HG02763 (cell line): ENCODE data around the gene AGK.

Experiments
- ATAC-seq: cut with Tn5 transposase; IDR thresholded peaks from one replicate; pipeline ENCODE4 v1.9.1; 2021; ENCODE audit warnings: mild to moderate bottlenecking, moderate library complexity; ENCODE audit not compliant: unreplicated experiment

AGK gene

DNA sequence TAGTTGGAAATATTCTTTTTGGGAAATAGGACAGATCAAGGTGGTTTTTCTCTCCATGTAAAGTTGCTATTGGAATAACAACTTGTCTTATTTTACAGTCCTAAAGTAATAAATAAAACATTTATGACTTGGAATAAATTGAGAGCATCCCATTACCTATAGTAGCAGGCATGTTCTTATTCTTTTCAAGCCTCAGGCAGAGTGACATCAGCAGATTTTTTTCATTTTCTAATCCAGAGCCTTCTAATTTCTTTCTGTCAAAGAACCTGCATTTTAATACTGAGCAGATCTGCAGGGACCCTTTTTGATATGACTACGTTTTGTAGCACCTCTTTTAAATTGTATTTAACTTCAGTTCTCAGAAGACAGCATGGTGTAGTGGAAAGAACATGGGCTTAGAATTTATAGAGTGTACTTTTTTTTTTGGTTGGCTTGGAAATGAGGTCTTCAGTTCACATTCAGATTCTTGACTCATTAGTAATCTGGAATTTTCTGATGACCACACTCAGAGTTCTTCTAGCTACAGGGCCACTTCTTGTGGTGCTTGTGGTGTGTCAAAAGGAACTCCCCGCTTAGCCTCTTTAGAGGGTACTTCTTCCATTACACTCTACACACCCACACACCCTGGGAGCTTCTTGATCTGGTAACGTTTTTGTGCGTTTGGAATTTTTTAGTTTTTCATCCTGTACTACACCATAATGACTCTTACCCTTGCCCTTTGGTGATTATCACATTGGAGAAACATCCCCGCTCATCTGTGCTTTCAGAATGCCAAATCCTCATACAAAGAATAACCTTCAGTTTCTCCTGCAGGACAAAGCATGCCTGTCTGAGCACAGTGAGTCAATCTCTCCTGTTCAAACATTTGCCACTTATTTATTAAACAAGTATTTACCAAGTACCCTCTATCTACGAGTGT lies 34.6 kb downstream of the AGK start:
- ATAC-seq = peak; percentile 87

DNA sequence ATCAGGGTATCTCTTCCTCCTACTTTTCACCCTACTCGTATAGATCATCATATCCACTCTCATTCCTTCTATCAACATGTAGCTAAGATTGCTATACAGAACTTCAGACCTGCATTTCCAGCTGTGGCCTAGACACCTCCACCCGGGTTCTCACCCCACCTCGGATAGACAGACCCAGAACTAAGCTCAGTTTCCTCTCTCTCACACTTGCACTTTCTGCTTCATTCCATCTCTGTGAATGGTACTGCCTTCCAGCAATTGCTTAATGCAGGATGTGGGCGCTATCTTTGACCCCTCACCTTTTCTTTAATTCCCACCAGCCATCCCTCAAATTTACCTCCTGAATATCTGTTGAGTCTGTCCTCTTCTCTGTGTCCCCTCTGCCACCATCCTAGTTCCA lies 35.7 kb downstream of the AGK start:
- ATAC-seq = no peak

DNA sequence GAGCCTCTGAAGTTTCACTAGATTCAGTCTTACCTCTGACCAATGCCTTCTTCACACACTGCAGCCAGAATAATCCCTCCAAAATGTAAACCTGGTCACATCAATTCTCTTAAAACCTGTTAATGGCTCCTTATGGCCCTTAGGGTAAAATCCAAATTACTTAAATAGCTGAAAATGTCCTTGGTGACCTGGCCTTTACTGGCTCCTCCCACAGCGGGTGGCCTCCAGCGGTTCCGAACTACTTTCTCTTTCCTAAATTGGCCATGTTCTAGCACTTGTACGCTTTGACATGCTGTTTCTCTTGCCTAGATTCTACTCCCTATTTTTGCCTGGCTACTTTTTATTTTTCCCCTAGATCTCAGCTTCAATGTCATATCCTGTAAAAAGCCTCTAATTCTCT lies 36.1 kb downstream of the AGK start:
- no peak for ATAC-seq

DNA sequence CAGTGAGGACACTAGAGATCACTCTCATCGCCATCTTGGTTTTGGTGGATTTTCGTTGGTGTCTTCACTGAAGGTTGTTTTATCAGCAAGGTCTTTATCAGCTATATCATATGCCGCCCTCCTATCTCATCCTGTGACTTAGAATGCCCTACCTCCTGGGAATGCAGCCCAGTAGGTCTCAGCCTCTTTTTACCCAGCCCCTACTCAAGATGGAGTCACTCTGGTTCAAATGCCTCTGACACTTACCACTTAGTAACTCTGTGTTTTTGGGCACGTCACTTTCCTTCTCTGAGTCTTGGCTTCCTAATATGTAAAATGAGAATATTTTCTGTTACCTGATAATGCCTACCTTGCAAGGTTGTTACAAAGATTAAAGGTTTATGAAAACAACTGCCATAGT lies 37.7 kb downstream of the AGK start:
- no peak for ATAC-seq

DNA sequence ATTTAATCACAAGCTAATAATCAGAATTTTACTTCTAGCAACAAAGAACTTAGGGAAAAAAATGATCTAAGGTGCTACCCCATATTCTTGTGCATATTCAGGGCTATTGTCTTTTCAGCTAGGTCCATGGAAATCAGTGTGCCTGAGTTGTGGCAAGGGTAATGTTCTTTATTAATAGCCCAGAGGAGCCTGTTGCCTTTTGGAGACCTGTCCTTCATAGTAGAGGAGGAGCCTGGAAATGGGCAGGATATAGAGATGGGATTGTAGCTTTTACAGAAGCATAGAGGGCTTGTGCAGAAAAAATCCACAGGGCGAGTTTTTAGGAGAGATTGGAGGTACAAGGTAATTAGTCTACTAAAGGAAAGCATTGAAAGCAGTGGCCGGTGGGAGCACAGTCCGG lies 38.9 kb downstream of the AGK start:
- no peak for ATAC-seq

DNA sequence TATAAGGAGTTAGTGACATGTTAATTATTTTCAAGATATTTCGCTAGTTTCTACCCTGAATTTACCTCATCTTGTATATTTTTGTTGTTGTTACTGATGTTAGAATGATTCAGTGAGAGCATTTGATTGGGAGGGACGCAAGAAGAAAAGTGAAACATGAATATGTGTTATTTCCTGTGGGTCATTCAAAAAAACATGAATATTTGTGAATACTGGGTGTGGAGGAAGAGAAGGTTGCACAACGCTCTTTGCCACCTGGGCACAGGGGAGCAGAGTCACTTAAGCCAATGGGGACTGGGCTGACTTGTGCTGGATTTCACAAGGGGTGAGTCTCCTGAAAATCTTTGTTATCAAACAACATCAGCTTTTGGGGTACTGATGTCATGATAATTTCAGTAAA lies 39.5 kb downstream of the AGK start:
- no peak for ATAC-seq

DNA sequence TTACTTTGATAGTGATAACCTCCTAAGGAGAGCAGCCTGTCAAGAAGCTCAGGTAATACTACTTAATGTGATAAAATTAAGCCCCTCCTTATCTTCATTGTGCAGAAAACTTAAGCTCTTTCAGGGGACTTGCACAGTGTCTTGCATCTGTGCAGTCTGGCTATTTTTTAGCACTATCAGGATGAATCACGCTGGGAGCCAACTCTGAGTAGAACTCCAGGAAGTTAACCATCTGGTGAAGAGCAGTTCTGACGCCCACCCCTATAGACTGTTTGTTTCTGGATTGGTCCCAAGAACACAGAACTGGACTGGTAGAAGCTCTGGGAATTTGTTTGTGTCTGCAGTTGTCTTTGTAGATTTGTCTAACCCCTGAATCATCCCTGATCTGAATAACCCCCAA lies 41.9 kb downstream of the AGK start:
- no peak for ATAC-seq

DNA sequence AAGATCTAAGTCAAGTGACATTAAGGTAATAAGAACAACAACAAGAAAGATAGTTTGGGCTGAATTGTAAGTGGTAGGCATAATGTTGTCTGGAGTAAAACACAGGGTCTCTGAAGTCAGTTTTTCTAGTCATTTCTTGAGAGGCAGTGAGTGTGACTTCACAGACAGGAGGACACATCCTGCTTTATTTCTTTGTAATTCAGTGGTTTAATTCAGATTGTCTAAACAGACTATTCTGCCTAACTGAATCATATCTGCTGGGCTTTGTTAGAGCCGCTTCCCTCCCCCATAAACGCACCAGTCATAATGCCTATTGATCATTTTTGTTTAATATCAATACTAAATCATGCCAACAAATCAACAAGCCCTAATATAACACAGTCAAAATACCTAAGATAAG lies 46.8 kb downstream of the AGK start:
- no peak for ATAC-seq

DNA sequence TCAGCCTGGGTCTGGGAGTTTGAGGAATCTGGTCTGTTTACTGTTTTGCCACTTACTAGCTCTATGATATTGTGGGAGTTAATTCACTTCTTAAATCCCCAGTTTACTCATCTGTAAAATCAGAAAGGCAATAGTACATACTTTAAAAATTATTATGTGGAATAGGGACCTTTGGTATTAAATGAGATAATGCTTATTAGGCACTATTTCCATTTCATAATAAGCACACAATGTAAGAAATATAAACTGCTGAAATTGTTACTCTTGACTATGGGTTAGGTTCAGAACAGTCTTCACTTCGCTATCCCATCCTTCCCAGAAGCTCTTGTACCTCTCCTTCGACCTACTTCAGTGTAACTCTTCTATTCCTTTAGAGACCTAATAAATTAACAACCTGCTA lies 47.2 kb downstream of the AGK start:
- no peak for ATAC-seq

DNA sequence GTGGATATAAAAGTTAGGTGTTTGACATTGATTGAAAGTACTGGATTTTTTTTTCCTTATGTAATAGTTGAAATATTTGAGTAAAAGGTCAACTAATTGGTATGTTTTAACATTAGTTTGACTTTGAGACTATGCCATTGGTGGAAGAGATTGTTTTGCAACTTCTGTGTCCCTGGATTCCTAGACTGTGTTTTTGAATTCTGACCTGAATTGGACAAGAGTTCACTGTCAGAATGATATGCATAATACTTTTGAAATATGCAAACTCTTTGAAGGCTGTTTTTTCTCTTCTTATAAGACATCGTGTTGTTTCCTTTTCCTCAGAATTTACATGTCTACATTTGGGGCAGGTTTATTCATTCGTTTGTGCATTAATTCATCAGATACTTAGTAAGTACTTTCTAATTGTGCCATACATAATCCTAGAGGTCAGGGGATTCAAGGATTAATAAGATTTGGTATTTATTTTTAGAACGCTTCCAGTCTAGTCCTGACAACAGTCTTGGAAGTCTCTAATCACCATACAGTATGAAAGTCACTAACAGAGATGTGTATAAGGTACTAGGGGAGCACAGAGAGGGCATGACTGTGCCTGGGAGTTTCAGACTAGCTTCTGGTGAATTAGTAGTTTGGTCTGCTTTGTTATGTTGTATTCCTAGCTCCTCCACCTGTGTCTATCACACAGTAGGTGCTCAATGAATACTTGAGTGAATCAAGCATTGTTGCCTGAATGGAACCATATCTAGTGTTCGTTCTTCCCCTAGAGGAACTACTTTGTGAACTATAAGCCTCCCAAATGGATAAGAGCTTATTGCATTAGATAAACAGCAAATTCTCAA lies 49.2 kb downstream of the AGK start:
- no peak for ATAC-seq

DNA sequence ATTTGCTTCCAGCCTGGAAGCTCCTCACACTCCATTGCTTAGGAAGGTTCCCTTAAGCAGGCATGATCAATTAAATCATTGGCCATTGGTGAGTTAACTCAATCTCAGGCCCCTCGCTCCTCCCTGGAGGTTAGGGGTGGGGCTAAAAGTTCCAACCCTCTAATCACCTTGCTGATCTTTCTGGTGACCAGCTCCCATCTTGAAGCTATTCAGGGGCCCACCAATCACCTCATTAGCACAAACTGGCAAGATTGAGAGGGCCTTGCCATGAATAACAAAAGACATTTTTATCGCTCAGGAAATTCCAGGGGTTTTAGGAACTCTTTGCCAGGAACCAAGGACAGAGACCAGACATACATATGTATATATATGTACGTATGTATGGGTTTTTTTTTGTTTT lies 58.4 kb downstream of the AGK start:
- no peak for ATAC-seq

DNA sequence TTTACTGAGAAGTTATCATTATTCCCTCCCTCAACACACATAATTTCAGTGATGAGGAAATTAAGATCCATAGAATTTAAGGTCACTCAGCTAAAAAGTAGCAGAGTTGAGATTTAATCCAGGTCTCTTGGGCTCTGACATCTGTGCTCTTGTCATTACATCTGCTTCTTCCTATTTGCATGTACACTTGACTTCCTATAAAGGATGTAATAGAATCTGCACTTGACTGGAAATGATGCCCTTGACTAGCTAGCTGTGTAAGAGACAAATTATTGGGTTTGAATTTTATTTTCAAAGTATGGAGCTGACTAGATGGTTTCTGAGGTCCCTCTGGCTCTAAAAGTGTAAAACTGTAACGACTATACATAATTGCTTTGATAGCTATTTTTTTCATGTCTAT lies 59.5 kb downstream of the AGK start:
- no peak for ATAC-seq

DNA sequence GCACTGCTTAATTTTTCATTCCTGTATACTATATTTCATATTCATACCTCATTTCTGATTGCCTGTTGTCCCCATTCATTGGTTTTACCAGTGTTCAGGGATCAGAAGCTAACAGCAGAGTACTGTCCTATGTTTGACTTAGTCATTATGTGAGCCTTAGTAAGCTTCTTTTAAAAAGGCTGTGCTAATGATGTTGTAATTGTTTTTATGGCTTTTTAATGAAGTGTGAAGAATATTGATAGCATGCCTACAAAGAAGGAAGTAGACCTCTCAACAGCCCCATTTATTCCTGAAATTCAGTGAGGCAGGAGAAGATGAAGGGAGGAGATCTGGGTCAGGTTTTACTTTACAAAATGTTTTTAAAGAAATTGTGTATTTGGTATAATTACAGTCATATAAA lies 61.7 kb downstream of the AGK start:
- ATAC-seq = no peak

DNA sequence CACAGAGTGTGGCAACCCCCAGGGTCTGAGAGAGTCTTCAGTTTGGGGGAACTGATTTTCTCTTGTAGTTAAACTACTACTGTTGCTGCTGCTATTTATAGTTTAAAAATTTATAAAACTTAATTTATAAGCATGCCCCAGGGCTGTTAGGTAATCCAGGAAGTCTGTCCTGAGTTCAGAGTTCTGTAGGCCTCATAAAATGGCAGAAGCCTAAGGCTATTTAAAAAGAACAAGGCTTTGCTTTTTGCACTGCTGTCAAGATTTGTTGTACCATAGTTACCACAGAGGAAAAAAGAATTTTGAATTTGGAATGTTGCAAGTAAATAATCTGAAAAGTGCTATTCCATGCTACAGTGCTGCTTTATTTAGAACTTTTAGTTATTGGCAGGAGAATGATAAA lies 66.1 kb downstream of the AGK start:
- ATAC-seq = no peak

DNA sequence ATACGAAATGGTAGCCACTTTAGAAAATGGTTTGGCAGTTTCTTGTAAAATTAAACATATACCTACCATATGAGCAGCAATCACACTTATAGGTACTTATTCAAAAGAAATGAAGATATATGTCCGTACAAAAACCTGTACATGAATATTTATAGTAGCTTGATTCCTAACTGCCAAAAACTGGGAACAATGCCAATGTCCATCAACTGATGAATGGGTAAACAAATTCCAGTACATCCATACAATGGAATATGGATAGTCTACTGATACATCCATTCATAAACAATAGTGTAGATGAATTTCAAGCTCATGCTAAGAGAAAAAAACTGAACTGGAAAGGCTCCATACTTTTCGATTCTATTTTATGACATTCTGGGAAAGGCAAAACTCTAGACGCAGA lies 68.5 kb downstream of the AGK start:
- ATAC-seq = no peak

DNA sequence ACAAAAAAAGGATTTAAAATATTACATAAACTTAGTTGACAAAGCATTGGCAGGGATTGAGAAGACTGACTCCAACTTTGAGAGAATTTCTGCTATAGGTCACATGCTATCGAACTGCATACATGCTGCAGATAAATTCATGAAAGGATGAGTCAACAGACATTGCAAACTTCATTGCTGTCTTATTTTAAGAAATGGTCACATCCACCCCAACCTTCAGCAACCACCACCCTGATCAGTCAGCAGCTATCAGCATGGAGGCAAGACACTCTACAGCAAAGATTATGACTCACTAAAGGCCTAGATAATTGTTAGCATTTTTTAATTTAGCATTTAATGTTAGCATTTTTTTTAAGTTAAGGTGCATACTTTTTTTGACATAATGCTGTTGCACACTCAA lies 73.6 kb downstream of the AGK start:
- ATAC-seq = no peak

DNA sequence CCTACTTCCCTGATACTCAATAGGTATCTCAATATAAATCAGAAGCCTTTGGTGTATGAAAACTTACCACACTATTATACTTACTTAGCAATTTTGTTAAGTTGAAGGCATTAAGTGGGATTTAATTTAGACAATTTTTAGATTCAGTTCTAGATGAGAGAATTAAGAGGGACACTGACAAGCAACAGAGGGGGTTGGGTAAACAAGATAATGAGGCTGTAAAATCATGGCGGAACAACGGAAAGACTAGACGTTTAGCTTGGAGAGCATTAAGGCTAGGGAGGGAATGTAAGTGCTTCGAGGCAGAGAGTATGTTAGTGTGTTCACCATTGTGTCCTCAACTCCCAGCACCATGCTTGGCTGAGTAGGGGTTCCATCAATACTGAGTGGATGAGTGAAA lies 79.4 kb downstream of the AGK start:
- no peak for ATAC-seq

DNA sequence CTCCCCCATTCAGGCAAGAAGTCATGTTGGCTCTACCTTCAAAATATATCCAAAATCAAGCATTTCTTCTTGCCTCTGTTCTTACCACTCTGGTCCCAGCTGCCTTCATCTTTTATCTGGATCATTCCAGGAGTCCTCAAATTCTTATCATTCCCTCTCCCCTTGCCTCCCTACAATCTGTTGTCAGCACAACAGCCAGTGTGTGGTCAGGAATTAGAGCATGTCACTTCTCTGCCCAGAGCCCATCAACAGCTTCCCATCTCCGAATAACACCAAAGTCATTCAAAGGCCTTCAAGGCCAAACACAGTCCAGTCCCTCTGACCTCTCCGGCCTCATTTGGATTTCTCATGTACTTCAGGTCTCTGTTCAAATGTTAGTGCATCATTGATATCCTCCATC lies 80.3 kb downstream of the AGK start:
- ATAC-seq = no peak

DNA sequence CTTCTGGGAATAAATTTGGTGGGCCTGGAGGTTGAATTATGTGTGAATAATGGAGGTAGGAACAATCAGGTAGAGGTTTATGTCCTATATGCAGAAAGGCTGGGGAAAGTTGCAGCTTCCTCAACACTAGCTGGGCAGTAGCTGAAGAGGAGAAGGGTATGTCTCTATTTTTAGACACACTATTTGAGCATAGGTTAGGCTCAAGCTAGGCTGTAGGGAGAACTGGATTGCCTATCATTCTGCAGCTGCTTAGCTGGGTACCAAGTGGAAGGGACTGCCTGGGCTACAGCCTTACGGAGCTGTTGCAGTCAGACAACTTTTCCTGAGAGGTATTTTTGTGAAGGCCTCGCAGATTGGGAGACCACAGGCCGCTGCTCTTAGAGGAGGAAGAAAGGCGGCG lies 82.9 kb downstream of the AGK start:
- ATAC-seq = no peak

DNA sequence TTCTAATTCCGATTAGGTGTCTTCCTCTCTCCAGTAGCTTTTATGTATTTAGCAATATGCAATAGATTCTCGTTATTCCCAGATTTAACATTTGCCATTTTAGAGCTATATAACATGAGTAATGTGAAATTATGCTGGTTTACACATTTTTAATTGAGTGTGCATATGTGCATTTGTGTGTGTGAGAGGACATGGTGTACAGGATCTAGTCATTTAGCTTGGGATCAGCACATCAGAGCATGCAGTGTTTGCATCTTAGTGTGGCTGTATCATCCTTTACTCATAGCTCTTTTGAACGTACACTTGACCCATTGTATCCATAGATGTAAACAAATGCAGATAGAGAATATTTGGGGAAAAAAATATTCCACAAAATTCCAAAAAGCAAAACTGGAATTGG lies 84.8 kb downstream of the AGK start:
- ATAC-seq = no peak

DNA sequence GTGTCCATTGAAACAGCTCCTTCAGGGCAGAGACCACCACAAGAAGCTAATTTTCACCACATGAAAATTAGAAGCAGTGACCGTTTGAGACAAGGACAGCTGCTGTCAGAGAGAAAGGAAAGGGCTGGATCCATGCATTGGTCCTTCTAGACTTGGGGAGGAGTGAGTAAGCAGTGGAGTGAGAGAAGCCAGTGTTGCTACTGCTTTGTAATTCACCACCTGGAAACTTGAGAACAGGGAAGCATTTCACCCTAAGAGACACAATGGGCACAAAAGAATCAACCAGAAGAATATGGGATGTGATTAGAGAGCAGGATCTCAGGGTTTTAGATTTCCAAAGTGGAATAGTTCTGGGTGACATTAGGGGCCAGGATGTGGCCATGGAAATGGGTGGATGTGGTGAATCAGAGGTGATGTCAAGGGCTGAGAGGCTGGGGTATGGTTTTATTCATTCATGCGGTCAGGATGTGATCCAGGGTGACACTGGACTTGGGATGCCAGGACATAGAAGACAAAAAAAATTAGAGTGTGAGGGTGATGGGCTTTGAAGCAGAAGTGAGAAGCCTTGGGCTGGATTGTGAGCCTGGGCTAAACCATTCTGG lies 89.1 kb downstream of the AGK start:
- no peak for ATAC-seq

DNA sequence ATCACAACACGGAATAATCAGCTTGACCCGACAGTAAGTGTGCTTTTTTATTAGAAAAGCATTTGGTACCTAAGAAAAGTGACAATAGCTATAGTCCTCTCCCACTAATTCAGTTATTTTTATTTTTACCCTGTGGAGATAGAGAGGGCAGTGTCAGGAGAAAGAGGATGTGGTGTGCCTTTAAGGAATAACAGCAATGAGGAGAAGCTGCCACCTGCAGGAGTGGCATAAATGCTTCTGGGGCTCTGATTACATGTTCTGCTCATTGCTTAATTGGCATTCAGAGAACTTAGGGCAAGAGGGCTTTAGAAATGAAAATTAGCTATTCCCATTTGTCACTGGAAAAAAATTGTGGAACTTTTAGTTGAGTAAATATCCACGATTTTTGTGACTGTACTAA lies 90.7 kb downstream of the AGK start:
- ATAC-seq = no peak
